Measurements from ENCODE around the gene SLC25A20.

The SLC25A20 gene

GRCh38 chr3:48898383-48899234 is at the start of gene SLC25A20:
Gene SLC25A20 (minus strand): TSS chr3:48898882. CDS start chr3:48898794, 88 bp downstream.
- peak within 1 kb of the TSS; percentile 68 for H3K4me3 ChIP-seq (ENCODE audit: low read depth, low read length)
- peak; percentile 63; the same call in 1 of the 2 replicates for TF ChIP-seq MYC (IDR thresholded peaks at IDR 0.05; ENCODE audit: low read depth, low read length)
- TF ChIP-seq CTCF (IDR thresholded peaks at IDR 0.05; ENCODE audit: low read depth, low read length) = no peak
- no peak for TF ChIP-seq POLR2A (IDR thresholded peaks at IDR 0.05; ENCODE audit: extremely low read depth, insufficient read length)
- TF ChIP-seq MAX (IDR thresholded peaks at IDR 0.05; ENCODE audit: low read depth, low read length) = peak; percentile 65; the same call in 1 of the 2 replicates
- DNase-seq (ENCODE audit: low read depth) = peak; percentile 89

- TF ChIP-seq MAX (IDR thresholded peaks at IDR 0.05; ENCODE audit: low read depth, low read length) (no peak), CTCF (IDR thresholded peaks at IDR 0.05; ENCODE audit: low read depth, low read length) (no peak), MYC (IDR thresholded peaks at IDR 0.05; ENCODE audit: low read depth, low read length) (no peak), POLR2A (IDR thresholded peaks at IDR 0.05; ENCODE audit: extremely low read depth, insufficient read length) (no peak)
These were observed 47.3 kb upstream of the SLC25A20 start for GRCh38 chr3:48945891-48946549.

GRCh38 chr3:48945432-48945831 is 46.8 kb upstream of the SLC25A20 start:
- no peak for DNase-seq (ENCODE audit: low read depth)
- no peak overlapping the region for H3K4me3 ChIP-seq (ENCODE audit: low read depth, low read length)
- TF ChIP-seq CTCF (IDR thresholded peaks at IDR 0.05; ENCODE audit: low read depth, low read length) (no peak), POLR2A (IDR thresholded peaks at IDR 0.05; ENCODE audit: extremely low read depth, insufficient read length) (no peak), MAX (IDR thresholded peaks at IDR 0.05; ENCODE audit: low read depth, low read length) (no peak), MYC (IDR thresholded peaks at IDR 0.05; ENCODE audit: low read depth, low read length) (no peak)

More at GRCh38 chr3:48945891-48946549, 47.3 kb upstream of the SLC25A20 start:
- DNase-seq (ENCODE audit: low read depth) = no peak
- H3K4me3 ChIP-seq (ENCODE audit: low read depth, low read length) = no peak overlapping the region

- no peak for DNase-seq (ENCODE audit: low read depth)
- TF ChIP-seq CTCF (IDR thresholded peaks at IDR 0.05; ENCODE audit: low read depth, low read length) = no peak
- no peak for TF ChIP-seq MAX (IDR thresholded peaks at IDR 0.05; ENCODE audit: low read depth, low read length)
- no peak for TF ChIP-seq MYC (IDR thresholded peaks at IDR 0.05; ENCODE audit: low read depth, low read length)
- TF ChIP-seq POLR2A (IDR thresholded peaks at IDR 0.05; ENCODE audit: extremely low read depth, insufficient read length) = no peak
- H3K4me3 ChIP-seq (ENCODE audit: low read depth, low read length) = no peak overlapping the region
These were observed 40.0 kb upstream of the SLC25A20 start for GRCh38 chr3:48938689-48939088.

- no peak for DNase-seq (ENCODE audit: low read depth)
- H3K4me3 ChIP-seq (ENCODE audit: low read depth, low read length) = no peak overlapping the region
These were observed 39.5 kb upstream of the SLC25A20 start for GRCh38 chr3:48938156-48938555.

More at GRCh38 chr3:48938156-48938555, 39.5 kb upstream of the SLC25A20 start:
- TF ChIP-seq MAX (IDR thresholded peaks at IDR 0.05; ENCODE audit: low read depth, low read length) (no peak), MYC (IDR thresholded peaks at IDR 0.05; ENCODE audit: low read depth, low read length) (no peak), CTCF (IDR thresholded peaks at IDR 0.05; ENCODE audit: low read depth, low read length) (no peak), POLR2A (IDR thresholded peaks at IDR 0.05; ENCODE audit: extremely low read depth, insufficient read length) (no peak)
